HCEC 1CT (cell line): ENCODE measurements around the gene TUT7.
"Not testable (repeated sequence)": the region's sequence is repeated elsewhere in the genome, so short reads cannot be mapped to it uniquely, and the experiment has no call there.

ENCODE experiments used
- DNase-seq: peaks from one replicate; pipeline ENCODE4 v3.0.0-alpha.2; 2017

TUT7 gene

GRCh38 chr9:86350006-86350760 lies 4.0 kb downstream of the TUT7 start:
- DNase-seq: no peak

- DNase-seq: peak; percentile 54
These were observed 4.9 kb downstream of the TUT7 start for GRCh38 chr9:86349271-86349670.

GRCh38 chr9:86347991-86348390 lies 6.2 kb downstream of the TUT7 start:
- DNase-seq: no peak

DNA sequence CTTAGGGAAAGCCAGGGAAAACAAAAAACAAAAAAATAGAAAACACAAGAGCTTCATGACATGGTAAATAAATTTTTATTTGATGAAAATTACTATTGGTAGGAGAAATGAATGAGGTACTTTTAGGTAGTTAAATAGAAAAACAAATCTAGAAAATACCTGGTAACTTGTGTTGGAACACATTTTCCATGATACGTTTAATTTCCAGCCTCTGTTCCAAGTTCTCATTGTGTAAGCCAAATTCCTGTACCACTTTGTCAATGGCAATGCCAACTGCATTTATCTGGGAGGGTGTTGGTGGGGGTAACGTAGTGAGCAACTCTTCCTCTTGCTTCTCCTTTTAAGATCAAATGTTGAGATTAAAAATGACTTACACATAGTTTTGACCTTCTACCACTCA lies 9.4 kb downstream of the TUT7 start:
- no peak for DNase-seq

DNA sequence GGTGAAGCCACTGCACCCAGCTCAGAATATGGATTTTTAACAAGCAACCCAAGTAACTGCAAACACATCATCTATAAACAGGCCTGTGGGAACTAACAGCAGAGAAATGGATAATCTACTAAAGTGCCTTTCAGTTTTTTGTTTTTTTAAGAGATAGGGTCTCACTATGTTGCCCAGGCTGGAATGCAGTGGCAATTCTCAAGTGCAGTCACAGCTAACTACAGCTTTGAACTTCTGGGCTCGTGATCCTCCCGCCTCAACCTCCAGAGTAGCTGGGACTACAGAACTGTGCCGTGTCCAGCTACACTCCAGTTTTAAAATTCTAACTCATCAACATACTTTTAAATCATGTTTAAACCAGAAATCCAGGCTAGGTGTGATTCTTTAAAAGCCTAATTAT lies 11.9 kb downstream of the TUT7 start:
- DNase-seq: no peak

DNA sequence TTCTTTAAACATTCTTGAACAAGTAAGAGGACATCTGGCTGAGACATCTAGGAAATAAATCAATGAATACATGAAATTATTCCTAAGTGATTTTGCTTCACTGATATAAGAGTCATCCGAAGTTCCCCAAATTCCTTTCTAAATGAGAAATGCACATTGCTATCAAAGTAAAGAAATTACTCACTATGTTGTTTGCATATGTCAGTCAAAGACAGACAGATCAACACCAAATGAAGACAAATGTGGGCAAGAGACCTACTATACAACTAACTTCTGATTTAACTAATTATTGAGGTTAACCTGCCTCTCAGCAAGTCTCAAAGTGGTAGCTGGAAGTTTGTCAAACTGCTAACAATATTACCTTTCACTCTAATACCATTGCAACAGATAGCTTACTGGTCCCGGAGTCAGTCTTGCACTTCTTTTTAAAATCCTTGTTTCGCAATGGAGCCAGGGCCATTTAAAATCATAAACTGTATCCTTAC lies 13.2 kb downstream of the TUT7 start:
- DNase-seq: peak; percentile 60

DNA sequence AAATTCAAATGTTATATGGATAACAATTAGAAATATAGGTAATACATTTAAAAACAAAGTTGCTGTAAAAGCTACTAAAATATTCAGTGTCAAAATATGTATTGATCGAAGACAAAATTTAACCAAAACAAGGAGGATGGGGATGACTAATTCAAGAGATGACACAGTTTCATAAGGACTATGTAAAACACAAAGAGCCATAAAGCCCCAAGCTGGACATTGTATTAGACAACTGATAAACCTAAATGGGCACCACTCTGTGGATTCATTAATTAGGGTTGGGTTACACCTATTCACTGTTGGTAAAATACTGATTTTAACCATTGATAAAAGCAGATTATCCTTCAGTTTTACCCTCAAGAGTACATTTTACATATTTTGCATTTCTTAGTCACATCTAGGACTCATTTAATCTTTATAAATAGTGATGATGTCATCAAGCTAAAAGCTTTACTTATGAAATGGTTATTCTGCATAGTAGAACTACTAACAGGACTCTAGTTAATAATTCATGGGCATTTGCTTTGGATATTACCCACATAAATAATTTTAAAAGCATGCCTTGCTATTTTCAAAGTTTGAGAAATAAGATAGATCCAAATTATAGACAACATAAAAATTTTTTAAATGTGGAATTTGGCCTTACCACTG lies 13.7 kb downstream of the TUT7 start:
- peak; percentile 50 for DNase-seq

DNA sequence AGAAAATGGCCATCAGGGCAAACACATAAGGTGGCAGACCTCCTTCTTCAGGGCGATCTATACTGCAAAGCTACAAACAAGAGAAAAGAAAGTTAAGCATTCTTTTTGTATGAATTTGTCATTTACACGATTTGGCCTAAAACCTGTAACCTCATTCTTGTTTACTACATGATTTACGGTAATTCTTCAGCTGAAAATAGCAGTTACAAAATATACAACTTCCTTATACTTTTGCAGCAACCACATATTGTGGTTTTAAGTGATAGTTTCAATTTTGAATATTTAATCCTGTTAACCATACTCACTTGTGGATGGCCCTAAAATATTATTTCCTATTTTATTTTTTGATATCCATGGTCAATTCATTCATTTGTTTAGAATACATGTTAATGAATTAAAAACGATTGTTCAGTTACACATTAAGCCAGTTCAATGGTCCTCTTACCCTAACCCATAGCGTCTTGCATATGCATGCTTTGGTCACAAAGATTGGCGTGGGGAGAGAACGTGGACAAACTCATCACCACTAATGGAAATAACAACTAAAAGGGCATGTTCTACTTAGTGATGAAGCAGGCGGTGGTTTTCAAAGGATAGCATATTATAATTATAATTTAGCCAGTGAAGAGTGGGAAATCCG lies 16.6 kb downstream of the TUT7 start:
- no peak for DNase-seq

GRCh38 chr9:86336058-86336457 lies 18.2 kb downstream of the TUT7 start:
- no peak for DNase-seq

- no peak for DNase-seq
These were observed 20.6 kb downstream of the TUT7 start for GRCh38 chr9:86333651-86334050.

DNA sequence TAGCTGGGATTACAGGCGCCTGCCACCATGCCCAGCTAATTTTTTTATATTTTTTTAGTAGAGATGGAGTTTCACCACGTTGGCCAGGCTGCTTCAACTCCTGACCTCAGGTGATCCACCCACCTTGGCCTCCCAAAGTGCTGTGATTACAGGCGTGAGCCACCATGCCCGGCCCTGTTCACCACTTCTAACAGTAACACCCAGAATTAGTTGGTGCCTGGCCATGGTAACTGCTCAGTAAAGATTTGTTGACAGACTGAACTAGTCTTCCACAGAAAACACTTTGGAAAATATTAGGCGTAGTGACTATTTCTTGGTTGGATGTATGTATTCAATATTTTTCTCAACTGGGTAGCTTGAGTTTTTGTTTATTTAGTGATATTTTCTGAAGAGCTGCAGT lies 24.0 kb downstream of the TUT7 start:
- DNase-seq: no peak

- DNase-seq: peak; percentile 37
These were observed 24.6 kb downstream of the TUT7 start for GRCh38 chr9:86329649-86330048.

DNA sequence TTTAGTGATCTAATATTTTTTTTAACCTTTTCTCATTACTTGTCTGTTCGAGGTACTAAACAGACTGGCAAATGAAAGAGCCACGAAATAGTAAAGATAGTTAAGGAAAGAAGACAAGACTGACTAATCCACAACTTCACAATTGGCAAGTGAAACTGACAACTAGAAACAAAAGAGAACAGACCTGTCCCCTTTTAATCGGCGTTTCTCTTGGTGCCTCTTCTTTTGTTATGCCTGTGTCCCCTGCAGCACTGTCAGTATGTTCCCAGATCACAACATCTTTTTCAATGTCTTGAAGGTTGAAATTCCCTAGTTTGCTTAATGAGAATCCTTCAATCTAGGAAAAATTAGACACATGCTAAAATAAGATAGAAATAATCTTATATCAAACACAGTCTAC lies 26.1 kb downstream of the TUT7 start:
- no peak for DNase-seq

DNA sequence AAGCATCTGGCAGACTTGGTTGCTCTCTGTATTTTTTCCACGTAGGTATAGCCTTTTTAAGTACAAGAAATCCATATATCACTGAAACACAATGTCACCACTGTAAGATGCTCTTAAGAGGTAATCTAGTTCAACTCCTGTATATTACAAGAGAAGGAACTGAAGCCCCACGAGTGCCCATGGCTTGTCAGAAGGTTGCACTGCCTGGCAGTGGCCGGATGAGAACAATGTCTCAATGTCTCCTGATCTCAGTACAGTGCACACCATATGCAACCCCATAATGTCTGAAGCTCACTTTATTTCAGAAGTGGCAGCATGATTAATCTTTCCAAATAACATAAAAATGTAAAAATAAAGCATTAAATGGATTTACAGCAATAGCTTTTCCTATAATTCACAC lies 27.7 kb downstream of the TUT7 start:
- no peak for DNase-seq

DNA sequence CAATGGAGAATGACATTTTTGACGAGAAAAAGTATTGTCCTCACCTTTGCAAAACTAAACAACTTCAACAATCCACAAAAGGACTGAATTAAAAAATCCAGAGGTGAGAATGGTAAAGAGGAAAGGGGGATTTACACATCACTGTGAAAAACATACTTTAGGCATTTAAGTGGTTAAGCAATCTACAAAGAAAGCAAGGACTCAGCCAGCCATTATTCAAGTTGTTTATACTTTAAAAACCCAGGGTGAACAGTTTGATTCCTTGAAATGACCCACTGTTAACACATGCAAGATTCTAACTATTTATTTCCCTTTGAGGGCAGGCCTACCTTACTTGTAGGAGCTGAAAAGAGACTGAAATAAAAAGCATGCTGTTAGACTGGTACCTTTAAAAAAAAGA lies 29.3 kb downstream of the TUT7 start:
- peak; percentile 34 for DNase-seq

GRCh38 chr9:86324308-86324707 lies 29.9 kb downstream of the TUT7 start:
- DNase-seq: peak; percentile 45

- DNase-seq: peak; percentile 95
These were observed 31.1 kb downstream of the TUT7 start for GRCh38 chr9:86322973-86323644.

DNA sequence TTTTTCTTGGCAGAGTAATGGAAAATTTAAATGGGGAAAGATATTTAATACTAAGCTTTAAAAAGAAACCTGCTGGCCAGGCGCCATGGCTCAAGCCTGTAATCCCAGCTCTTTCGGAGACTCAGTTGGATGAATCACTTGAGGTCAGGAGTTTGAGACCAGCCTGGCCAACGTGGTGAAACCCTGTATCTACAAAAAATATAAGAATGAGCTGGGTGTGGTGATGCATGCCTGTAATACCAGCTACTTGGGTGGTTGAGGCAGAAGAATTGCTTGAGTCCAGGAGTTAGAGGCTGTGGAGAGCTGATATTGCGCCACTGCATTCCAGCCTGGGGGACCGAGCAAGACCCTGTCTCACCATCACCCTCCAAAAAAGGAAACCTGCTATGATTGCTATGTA lies 32.8 kb downstream of the TUT7 start:
- peak; percentile 88 for DNase-seq

DNA sequence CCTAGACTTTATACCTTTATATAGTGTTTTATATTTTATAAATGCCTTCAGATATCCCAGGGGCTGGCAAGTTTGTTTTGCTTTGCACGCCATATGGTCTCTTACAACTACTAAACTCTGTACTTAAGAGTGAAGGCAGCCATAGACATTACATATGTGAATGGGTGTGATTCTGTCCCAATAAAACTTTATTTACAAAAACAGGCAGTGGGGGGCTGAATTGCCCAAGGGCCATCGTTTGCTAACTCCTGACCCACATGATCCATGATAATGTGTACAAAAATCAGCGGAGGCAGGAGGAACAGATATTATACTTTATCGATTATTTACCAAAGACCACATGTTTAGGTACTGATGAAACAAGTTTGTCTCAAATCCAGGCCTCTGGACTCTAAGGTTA lies 36.0 kb downstream of the TUT7 start:
- DNase-seq: no peak

DNA sequence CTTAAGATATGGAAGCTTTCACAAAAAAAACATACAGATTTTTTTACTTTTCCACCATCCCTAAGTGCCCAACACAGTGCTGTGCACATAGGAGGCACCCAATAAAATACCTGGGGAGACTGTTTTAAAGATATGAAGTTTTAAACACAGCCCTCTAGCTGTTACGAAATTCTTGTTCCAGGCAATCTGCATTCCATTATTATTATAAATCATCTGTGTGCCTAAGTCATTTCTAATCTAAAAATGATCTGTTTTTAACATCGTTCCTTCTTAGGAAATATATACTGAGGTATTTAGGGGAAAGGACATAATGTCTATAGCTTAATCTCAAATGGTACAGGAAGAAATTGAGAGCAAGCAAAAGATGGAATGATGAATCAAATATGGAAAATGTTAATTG lies 39.1 kb downstream of the TUT7 start:
- DNase-seq: peak; percentile 51

DNA sequence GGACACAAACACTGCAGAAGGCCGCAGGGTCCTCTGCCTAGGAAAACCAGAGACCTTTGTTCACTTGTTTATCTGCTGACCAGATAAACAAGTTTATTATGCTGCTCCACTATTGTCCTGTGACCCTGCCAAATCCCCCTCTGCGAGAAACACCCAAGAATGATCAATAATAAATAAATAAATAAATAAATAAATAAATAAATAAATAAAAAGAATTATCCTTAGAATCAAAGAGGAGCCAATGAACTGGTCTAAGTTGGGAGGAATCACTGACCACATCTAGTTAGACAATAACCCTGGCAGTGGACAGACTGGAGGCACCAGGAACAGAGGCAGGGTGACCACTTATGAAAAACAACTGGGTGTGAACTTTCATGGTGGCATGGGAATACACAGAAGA lies 41.3 kb downstream of the TUT7 start:
- DNase-seq: not testable (repeated sequence)

- no peak for DNase-seq
These were observed 45.5 kb downstream of the TUT7 start for GRCh38 chr9:86308687-86309086.

DNA sequence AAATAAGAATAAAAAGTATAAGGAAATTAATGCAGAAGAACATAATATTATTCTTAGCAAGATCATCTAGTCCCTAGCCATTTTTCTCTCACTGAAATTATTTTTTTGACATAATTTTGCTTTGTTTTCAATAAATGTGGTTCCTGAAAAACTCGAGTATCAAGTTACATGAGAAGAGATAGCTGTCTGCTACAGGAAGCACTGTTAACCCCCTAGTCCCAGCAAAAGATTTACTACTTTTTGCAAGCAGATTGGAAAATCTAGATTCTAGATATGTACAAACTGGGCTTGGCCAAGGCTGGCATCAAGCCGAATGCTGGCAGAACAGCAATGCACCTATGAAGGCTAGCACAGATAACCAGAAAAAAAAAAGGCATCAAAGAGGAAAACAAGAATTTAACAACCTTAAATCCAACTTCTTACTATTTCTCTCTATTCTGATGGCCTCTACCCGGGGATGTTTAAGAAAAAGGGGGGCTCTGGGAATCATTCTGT lies 49.9 kb downstream of the TUT7 start:
- no peak for DNase-seq
